AG09309 (cell line): ENCODE measurements around the gene PTGER1.
A peak's percentile ranks its signal among the peaks of the same experiment; 100 is the strongest.
"Not testable (repeated sequence)": the region's sequence is repeated elsewhere in the genome, so short reads cannot be mapped to it uniquely, and the experiment has no call there.

ENCODE experiments used
- DNase-seq: peaks from one replicate; pipeline ENCODE4 v3.0.0-alpha.2; 2010; ENCODE audit warnings: low read depth
- H3K4me3 ChIP-seq: 2 replicates; pipeline ENCODE4 v1.5.1; 2011; ENCODE audit warnings: mild to moderate bottlenecking, low read depth, low read length, moderate library complexity; ENCODE audit not compliant: control insufficient read depth
- CTCF ChIP-seq: IDR thresholded peaks from 2 replicates; pipeline ENCODE4 v1.5.1; 2011; ENCODE audit warnings: mild to moderate bottlenecking, low read depth, low read length, inconsistent platforms; ENCODE audit not compliant: insufficient read depth, control insufficient read depth; ENCODE audit errors: missing control alignments

The PTGER1 gene

DNA sequence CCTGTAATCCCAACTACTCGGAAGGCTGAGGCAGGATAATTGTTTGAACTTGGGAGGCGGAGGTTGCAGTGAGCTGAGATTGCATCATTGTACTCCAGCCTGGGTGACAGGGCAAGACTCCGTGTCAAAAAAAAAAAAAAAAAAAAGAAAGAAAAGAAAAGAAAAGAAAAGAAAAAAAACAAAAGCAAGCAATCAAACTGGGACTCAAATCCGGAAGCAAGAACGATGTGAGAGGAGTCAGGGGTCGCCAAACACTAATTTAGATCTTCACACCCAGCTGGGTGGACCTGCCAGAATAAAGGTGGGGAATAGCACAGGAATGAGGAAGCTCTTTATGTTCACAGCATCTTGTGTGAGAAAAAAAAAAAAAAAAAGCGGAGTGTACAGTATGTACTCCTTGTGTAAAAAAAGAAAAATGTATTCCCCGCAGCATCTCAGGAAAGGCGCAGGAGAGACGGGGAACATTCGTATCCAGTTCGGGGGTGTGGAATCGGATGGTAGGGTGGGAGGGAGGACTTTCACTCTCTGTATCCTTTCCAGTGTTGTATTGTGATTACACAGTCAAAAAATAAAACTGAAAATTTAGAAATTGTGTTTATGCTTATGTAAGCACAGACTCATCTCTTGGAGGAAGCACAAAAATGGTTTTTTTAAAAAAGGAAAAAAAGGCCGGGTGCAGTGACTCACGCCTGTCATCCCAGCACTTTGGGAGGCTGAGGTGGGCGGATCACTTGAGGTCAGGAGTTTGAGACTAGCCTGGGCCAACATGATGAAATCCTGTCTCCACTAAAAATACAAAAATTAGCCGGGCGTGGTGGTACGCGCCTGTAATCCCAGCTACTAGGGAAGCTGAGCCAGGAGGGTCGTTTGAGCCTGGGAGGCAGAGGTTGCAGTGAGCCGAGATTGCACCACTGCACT, 35.4 kb upstream of the PTGER1 start:
- TF ChIP-seq CTCF = no peak
- H3K4me3 ChIP-seq = no peak overlapping the region

DNA sequence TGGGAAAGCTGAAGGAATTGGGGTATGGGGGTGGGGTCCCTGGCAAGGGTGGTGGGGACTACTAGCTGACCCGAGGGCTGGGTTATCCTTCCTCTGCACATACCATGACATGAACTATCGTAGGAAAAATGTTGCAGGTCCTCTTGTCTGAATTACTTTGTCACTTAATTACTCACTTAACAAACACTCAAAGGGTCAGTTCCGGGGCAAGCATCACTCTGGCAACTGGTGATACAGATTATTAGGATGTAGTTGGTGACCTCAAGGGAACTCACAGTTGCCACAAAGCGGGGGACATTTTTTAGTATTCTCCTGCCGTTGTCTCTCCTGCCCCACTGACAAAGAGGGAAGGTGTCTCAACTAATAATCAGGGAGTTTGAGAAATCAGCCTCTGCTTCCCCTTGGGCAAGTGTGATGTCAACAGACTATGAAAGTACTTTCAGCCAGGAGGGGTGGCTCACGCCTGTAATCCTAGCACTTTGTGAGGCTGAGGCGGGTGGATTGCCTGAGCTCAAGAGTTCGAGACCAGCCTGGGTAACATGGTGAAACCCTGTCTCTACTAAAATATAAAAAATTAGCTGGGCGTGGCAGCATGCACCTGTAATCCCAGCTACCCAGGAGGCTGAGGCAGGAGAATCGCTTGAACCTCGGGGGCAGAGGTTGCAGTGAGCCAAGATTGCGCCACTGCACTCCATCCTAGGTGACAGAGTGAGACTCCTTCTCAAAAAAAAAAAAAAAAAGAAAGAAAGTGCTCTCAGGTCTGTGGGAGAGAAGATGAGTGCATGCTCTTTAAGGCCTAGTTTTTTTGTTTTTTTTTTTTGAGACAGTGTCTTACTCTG, 32.8 kb upstream of the PTGER1 start:
- H3K4me3 ChIP-seq = no peak overlapping the region
- no peak for DNase-seq
- no peak for TF ChIP-seq CTCF

More for the DNA sequence above, 35.4 kb upstream of the PTGER1 start:
- no peak for DNase-seq

- no peak for DNase-seq
- no peak overlapping the region for H3K4me3 ChIP-seq
- peak; percentile 71 for TF ChIP-seq CTCF
Observed at GRCh38 chr19:14505488-14506239, 30.5 kb upstream of the PTGER1 start.

DNA sequence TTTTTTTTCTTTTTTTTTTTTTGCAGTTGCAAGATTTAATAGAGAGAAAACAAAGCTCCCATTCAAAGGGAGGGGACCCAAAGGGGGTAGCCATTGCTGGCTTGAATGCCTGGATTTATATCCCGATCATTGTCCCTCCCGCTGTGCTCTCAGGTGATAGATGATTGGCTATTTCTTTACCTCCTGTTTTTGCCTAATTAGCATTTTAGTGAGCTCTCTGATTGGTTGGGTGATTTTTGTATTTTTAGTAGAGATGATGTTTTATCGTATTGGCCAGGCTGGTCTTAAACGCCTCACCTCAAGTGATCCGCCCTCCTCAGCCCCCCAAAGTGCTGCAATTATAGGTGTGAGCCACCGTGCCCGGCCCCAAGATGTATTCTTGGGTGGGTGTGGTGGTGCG, 29.4 kb upstream of the PTGER1 start:
- not testable (repeated sequence) for DNase-seq, H3K4me3 ChIP-seq

- no peak for DNase-seq
- no peak for TF ChIP-seq CTCF
- H3K4me3 ChIP-seq = no peak overlapping the region
Observed at GRCh38 chr19:14503285-14503684, 28.1 kb upstream of the PTGER1 start.

DNA sequence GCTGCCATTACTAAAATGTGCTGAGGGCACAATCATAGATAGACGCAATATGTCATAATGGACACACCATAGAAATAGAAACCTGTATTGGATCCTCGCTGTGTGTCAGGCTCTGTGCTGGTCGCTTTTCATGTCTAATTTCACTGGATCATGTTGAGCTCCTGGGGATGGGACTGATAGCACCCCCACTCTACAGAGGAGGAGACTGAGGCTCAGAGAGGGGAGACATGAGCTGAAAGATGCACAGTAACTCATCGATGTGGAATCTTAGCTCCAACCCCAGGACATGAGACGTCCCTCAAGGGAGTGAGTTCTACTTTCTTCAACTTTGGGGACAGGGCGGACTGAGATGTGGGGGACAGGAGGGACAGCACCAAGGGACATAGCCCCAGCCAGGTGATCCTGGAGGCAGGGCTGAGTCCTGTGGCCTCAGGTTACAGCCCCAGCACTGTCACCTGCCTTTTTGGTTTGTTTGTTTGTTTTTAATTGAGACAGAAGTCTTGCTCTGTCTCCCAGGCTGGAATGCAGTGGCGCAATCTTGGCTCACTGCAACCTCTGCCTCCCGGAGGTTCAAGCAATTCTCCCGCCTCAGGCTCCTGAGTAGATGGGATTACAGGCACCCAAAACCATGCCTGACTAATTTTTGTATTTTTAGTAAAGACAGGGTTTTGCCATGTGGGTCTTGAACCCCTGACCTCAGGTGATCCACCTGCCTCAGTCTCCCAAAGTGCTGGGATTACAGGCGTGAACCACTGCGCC, 27.4 kb upstream of the PTGER1 start:
- no peak for DNase-seq
- no peak for TF ChIP-seq CTCF
- H3K4me3 ChIP-seq = no peak overlapping the region
